Measurements from ENCODE around the gene WBP1L.
"Not testable (repeated sequence)": the region's sequence is repeated elsewhere in the genome, so short reads cannot be mapped to it uniquely, and the experiment has no call there.

Gene WBP1L

GRCh38 chr10:102758240-102758932, 14.6 kb downstream of the WBP1L start:
- DNase-seq (ENCODE audit: insufficient read length, low spot score) (no peak), FAIRE-seq (no peak)
- no peak for TF ChIP-seq POLR2A (IDR thresholded peaks at IDR 0.05; ENCODE audit: low read depth, low read length)

GRCh38 chr10:102758933-102759262, 15.2 kb downstream of the WBP1L start:
- DNase-seq (ENCODE audit: insufficient read length, low spot score); FAIRE-seq: not testable (repeated sequence)

DNA sequence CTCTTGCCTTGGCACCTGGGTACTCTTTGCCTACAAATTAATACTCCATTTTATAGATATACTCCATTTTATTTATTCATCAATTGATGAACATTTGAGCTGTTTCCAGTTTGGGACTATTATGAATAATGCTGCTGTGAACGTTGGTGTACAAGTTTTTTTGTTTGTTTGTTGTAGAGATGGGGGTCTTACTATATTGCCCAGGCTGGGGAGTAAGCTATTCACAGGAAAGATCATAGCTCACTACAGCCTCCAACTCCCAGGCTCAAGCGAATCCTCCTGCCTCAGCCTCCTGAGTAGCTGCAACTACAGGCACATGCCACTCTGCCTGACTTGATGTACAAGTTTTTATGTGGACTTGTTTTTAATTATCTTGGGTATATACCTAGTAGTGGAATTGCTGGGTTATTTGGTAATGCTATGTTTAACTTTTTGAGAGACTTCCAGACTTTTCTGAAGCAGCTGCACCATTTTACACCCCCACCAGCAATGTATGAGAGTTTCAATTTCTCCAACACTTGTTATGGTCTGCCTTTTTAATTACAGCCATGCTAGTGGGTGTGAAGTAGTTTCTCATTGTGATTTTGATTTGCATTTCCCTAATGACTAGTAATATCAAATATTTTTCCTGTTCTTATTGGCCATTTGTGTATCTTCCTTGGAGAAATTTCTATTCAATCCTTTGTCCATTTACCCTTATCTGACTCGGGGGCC, 15.9 kb downstream of the WBP1L start:
- FAIRE-seq (no peak), DNase-seq (ENCODE audit: insufficient read length, low spot score) (no peak)
- no peak for TF ChIP-seq POLR2A (IDR thresholded peaks at IDR 0.05; ENCODE audit: low read depth, low read length)

GRCh38 chr10:102761981-102762380, 18.2 kb downstream of the WBP1L start:
- TF ChIP-seq POLR2A (IDR thresholded peaks at IDR 0.05; ENCODE audit: low read depth, low read length): no peak
- DNase-seq (ENCODE audit: insufficient read length, low spot score) (no peak), FAIRE-seq (no peak)

- FAIRE-seq (no peak), DNase-seq (ENCODE audit: insufficient read length, low spot score) (no peak)
- TF ChIP-seq POLR2A (IDR thresholded peaks at IDR 0.05; ENCODE audit: low read depth, low read length): no peak
These were observed 18.8 kb downstream of the WBP1L start for GRCh38 chr10:102762401-102763015.

GRCh38 chr10:102763037-102763607, 19.4 kb downstream of the WBP1L start:
- DNase-seq (ENCODE audit: insufficient read length, low spot score) (no peak), FAIRE-seq (no peak)
- no peak for TF ChIP-seq POLR2A (IDR thresholded peaks at IDR 0.05; ENCODE audit: low read depth, low read length)

DNA sequence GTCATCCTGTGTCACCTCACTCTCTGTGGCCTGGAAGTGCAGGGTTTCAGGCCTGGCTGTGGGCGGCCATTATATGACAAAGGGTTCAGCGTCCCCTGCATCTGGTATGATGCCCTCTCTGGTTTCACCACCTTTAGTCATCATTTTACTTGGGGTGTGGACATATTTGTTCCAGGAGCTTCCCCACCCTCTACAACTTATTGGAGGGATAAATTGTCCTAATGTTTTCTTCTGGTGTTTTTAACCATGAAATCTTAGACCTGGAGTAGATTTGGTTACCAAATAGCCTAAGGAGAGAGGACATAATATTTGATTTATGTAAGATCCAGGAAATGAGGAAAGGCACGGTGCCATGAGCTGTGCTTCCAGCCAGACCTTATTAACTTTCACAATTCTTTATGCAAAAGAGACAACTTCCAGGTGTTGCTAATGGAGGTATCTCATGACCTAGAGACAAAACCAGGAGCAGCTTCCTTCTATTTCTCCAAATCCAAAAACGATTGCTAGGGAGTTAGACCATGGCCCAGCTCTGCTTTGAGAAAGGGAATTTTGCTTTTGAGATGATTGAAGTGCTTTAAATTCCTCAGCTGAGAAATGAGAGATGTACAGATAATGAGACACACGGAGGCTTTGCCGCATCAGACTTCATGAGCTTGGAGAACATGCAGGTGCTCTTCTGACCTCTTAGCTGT, 20.9 kb downstream of the WBP1L start:
- TF ChIP-seq POLR2A (IDR thresholded peaks at IDR 0.05; ENCODE audit: low read depth, low read length): no peak
- DNase-seq (ENCODE audit: insufficient read length, low spot score): no peak
- no peak for FAIRE-seq

GRCh38 chr10:102765336-102765735, 21.6 kb downstream of the WBP1L start:
- FAIRE-seq: no peak
- DNase-seq (ENCODE audit: insufficient read length, low spot score): no peak
- TF ChIP-seq POLR2A (IDR thresholded peaks at IDR 0.05; ENCODE audit: low read depth, low read length): no peak

GRCh38 chr10:102767428-102768160, 23.8 kb downstream of the WBP1L start:
- FAIRE-seq: no peak
- no peak for DNase-seq (ENCODE audit: insufficient read length, low spot score)
- TF ChIP-seq POLR2A (IDR thresholded peaks at IDR 0.05; ENCODE audit: low read depth, low read length): no peak

DNA sequence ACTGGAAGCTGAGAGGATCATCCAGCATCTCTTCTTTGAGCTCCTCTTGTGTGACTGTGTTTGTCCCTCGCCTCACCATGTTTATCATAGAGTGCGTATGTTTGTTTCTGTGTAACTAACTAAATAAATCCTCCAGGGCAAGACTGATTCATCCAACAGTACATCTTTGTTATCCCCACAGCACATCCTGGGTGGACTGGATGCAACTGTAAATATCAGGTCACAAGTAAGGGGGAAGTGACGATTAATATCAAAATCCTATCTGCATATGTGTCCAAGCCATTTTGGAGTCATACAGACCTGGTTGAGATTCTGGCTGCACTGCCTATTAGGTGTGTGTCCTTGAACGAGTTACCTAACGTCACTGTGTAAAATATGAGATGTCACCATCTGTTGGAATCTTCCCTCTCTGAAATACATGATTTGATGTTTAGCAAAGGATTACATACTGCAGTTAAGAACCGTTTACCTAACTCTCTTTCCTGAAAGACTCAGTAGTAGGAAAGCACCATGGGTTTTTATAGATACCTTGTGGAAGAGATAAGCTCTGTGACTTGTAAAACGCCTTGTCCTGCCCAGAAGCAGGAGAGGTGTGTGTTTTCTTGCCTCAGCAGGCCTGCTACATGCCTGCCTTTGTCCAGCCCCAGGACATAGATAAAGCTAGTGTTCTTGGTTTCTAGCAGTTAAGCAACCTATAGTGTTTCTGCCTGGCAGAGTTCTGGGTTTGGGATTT, 25.8 kb downstream of the WBP1L start:
- FAIRE-seq: no peak
- no peak for DNase-seq (ENCODE audit: insufficient read length, low spot score)
- TF ChIP-seq POLR2A (IDR thresholded peaks at IDR 0.05; ENCODE audit: low read depth, low read length): no peak

GRCh38 chr10:102770108-102770482, 26.3 kb downstream of the WBP1L start:
- TF ChIP-seq POLR2A (IDR thresholded peaks at IDR 0.05; ENCODE audit: low read depth, low read length): no peak
- FAIRE-seq (no peak), DNase-seq (ENCODE audit: insufficient read length, low spot score) (no peak)

GRCh38 chr10:102770792-102771191, 27.0 kb downstream of the WBP1L start:
- no peak for DNase-seq (ENCODE audit: insufficient read length, low spot score)
- FAIRE-seq: no peak
- TF ChIP-seq POLR2A (IDR thresholded peaks at IDR 0.05; ENCODE audit: low read depth, low read length): no peak

- no peak for DNase-seq (ENCODE audit: insufficient read length, low spot score)
- no peak for FAIRE-seq
- no peak for TF ChIP-seq POLR2A (IDR thresholded peaks at IDR 0.05; ENCODE audit: low read depth, low read length)
These were observed 29.6 kb downstream of the WBP1L start for GRCh38 chr10:102773320-102773719.

Data from H54 (cell line).